ENCODE measurements around the gene NEDD9. TPM values are rescaled to one million over a fixed set of nuclear protein-coding genes. Genes with fewer than 3 reads are reported as not detected.

Gene NEDD9
- polyA plus RNA-seq, 3 donors, result 18.2 to 35.9 (median 33.0) TPM

- H3K4me3 Mint-ChIP-seq, result no peak overlapping the region
- no peak overlapping the region for H3K4me3 ChIP-seq (replicated peaks in 1 of 3; ENCODE audit: low read depth in 2 of 3, low read length in 3 of 3)
Measured at GRCh38 chr6:11276911-11277274, 44.4 kb upstream of the NEDD9 start.

GRCh38 chr6:11276228-11276627 lies 43.8 kb upstream of the NEDD9 start:
- no peak overlapping the region for H3K4me2 ChIP-seq (replicated peaks; ENCODE audit: extremely low read depth, low read length, poor library complexity, severe bottlenecking)
- no peaks in the 10 kb centered on the region for H3K9me3 ChIP-seq (replicated peaks in 1 of 2; ENCODE audit: control insufficient read depth in 1 of 2, insufficient read depth in 1 of 2, low read length in 2 of 2)
- Mint-ChIP-seq H3K4me3 (no peak overlapping the region), H3K9me3 (peaks cover 0 to 1% (median 0%) of the 10 kb centered on the region in 7 donors), H3K36me3 (peaks cover 60 to 63% of the 10 kb centered on the region in 2 donors), H3K27ac (peak overlapping the region in 2 of 7 donors; percentile 58 to 71), H3K4me1 (peaks cover 22% of the 10 kb centered on the region), H3K27me3 (ENCODE audit: low read depth in 3 of 3) (peaks cover 0 to 5% (median 1%) of the 10 kb centered on the region in 3 donors)
- peaks cover 7 to 39% of the 10 kb centered on the region in 2 donors for H3K36me3 ChIP-seq (replicated peaks in 1 of 2; ENCODE audit: control insufficient read depth in 1 of 2, insufficient read depth in 2 of 2, low read length in 2 of 2)
- no CpG with 5 or more reads among the region's 8 CpGs for WGBS (ENCODE audit: insufficient coverage)
- H3K27ac ChIP-seq (ENCODE audit: low read depth in 1 of 2, low read length in 2 of 2), result no peak overlapping the region
- peaks cover 12 to 16% of the 10 kb centered on the region in 2 donors for H3K4me1 ChIP-seq (ENCODE audit: control insufficient read depth in 1 of 2, insufficient read depth in 2 of 2, low read length in 2 of 2)
- intact Hi-C loops (cut with micrococcal nuclease), result no loop called here
- no peaks in the 10 kb centered on the region for H3K79me2 ChIP-seq (ENCODE audit: insufficient read depth, low read length)
- no peaks in the 10 kb centered on the region for H3K27me3 ChIP-seq (ENCODE audit: control insufficient read depth in 2 of 2, insufficient read depth in 2 of 2, low read length in 2 of 2)
- DNase-seq, result no peak
- peaks cover 7% of the 10 kb centered on the region for H4K20me1 ChIP-seq (ENCODE audit: insufficient read depth, low read length)
- no peak for TF ChIP-seq CTCF (IDR thresholded peaks at IDR 0.05)
- no peak overlapping the region for H2AFZ ChIP-seq (ENCODE audit: insufficient read depth, low read depth, low read length, poor library complexity, severe bottlenecking)
- no peak overlapping the region for H3K4me3 ChIP-seq (replicated peaks in 1 of 3; ENCODE audit: low read depth in 2 of 3, low read length in 3 of 3)
- H3K9ac ChIP-seq (ENCODE audit: insufficient read depth, low read length, poor library complexity, severe bottlenecking), result no peak overlapping the region

More at GRCh38 chr6:11276911-11277274, 44.4 kb upstream of the NEDD9 start:
- Histone ChIP-seq H3K4me2 (replicated peaks; ENCODE audit: extremely low read depth, low read length, poor library complexity, severe bottlenecking) (no peak overlapping the region), H3K79me2 (ENCODE audit: insufficient read depth, low read length) (no peaks in the 10 kb centered on the region), H2AFZ (ENCODE audit: insufficient read depth, low read depth, low read length, poor library complexity, severe bottlenecking) (no peak overlapping the region), H3K9me3 (replicated peaks in 1 of 2; ENCODE audit: control insufficient read depth in 1 of 2, insufficient read depth in 1 of 2, low read length in 2 of 2) (no peaks in the 10 kb centered on the region), H4K20me1 (ENCODE audit: insufficient read depth, low read length) (peaks cover 7% of the 10 kb centered on the region), H3K27me3 (ENCODE audit: control insufficient read depth in 2 of 2, insufficient read depth in 2 of 2, low read length in 2 of 2) (no peaks in the 10 kb centered on the region), H3K4me1 (ENCODE audit: control insufficient read depth in 1 of 2, insufficient read depth in 2 of 2, low read length in 2 of 2) (peaks cover 9 to 11% of the 10 kb centered on the region in 2 donors), H3K27ac (ENCODE audit: low read depth in 1 of 2, low read length in 2 of 2) (no peak overlapping the region), H3K9ac (ENCODE audit: insufficient read depth, low read length, poor library complexity, severe bottlenecking) (no peak overlapping the region), H3K36me3 (replicated peaks in 1 of 2; ENCODE audit: control insufficient read depth in 1 of 2, insufficient read depth in 2 of 2, low read length in 2 of 2) (peaks cover 6 to 36% of the 10 kb centered on the region in 2 donors)
- Mint-ChIP-seq H3K27me3 (ENCODE audit: low read depth in 3 of 3) (peaks cover 0 to 5% (median 1%) of the 10 kb centered on the region in 3 donors), H3K4me1 (peaks cover 16% of the 10 kb centered on the region), H3K9me3 (peaks cover 0 to 1% (median 0%) of the 10 kb centered on the region in 7 donors), H3K27ac (peak overlapping the region in 3 of 7 donors; percentile 29 to 60 (median 52)), H3K36me3 (peaks cover 53 to 59% of the 10 kb centered on the region in 2 donors)
- TF ChIP-seq CTCF (IDR thresholded peaks at IDR 0.05), result no peak
- 92% methylated on average over 2 of the region's 4 CpGs for WGBS (ENCODE audit: insufficient coverage)
- no peak for DNase-seq
- intact Hi-C loops (cut with micrococcal nuclease), result no loop called here

Measured in CD14-positive monocyte (primary cell).